Ishikawa (cell line): ENCODE results near the gene RNF157.

Source experiments
- CEBPB ChIP-seq: IDR thresholded peaks from 2 replicates; pipeline ENCODE4 v1.6.1; 2012
- CREB1 ChIP-seq: IDR thresholded peaks from 2 replicates; pipeline ENCODE4 v1.6.1; 2012; ENCODE audit warnings: low read depth
- EGR1 ChIP-seq: IDR thresholded peaks from 2 replicates; pipeline ENCODE4 v1.6.1; 2012
- EP300 ChIP-seq: IDR thresholded peaks from 2 replicates; pipeline ENCODE4 v1.6.1; 2012; ENCODE audit warnings: borderline replicate concordance
- FOXM1 ChIP-seq: IDR thresholded peaks from 2 replicates; pipeline ENCODE4 v1.6.1; 2012; ENCODE audit warnings: low read depth, borderline replicate concordance
- MAX ChIP-seq: IDR thresholded peaks from 2 replicates; pipeline ENCODE4 v1.6.1; 2012
- NFIC ChIP-seq: IDR thresholded peaks from 2 replicates; pipeline ENCODE4 v1.6.1; 2012
- RAD21 ChIP-seq: IDR thresholded peaks from 2 replicates; pipeline ENCODE4 v1.6.1; 2012; ENCODE audit warnings: low read depth
- TAF1 ChIP-seq: IDR thresholded peaks from 2 replicates; pipeline ENCODE4 v1.6.1; 2012; ENCODE audit warnings: low read depth, mild to moderate bottlenecking
- TCF12 ChIP-seq: IDR thresholded peaks from 2 replicates; pipeline ENCODE4 v1.6.1; 2012; ENCODE audit warnings: low read depth
- TEAD4 ChIP-seq: IDR thresholded peaks from 2 replicates; pipeline ENCODE4 v1.6.1; 2012
- USF1 ChIP-seq: IDR thresholded peaks from 2 replicates; pipeline ENCODE4 v1.6.1; 2012
- YY1 ChIP-seq: IDR thresholded peaks from 2 replicates; pipeline ENCODE4 v1.6.1; 2012; ENCODE audit warnings: low read depth
- ZBTB7A ChIP-seq: IDR thresholded peaks from 2 replicates; pipeline ENCODE4 v1.6.1; 2012; ENCODE audit warnings: low read depth
- TF ChIP-seq, protein P1 (sequence below): IDR thresholded peaks from 2 replicates; pipeline ENCODE4 v1.6.1; 2012; ENCODE audit warnings: low read depth, mild to moderate bottlenecking

Gene RNF157

GRCh38 chr17:76152591-76152990 lies 87.7 kb downstream of the RNF157 start:
- TF ChIP-seq EGR1 (no peak), USF1 (no peak), YY1 (no peak), FOXM1 (no peak), NFIC (no peak), RAD21 (no peak), TCF12 (no peak), ZBTB7A (no peak), TEAD4 (no peak), EP300 (no peak), TAF1 (no peak), CREB1 (no peak), MAX (no peak), CEBPB (no peak)
- TF ChIP-seq, protein P1, sequence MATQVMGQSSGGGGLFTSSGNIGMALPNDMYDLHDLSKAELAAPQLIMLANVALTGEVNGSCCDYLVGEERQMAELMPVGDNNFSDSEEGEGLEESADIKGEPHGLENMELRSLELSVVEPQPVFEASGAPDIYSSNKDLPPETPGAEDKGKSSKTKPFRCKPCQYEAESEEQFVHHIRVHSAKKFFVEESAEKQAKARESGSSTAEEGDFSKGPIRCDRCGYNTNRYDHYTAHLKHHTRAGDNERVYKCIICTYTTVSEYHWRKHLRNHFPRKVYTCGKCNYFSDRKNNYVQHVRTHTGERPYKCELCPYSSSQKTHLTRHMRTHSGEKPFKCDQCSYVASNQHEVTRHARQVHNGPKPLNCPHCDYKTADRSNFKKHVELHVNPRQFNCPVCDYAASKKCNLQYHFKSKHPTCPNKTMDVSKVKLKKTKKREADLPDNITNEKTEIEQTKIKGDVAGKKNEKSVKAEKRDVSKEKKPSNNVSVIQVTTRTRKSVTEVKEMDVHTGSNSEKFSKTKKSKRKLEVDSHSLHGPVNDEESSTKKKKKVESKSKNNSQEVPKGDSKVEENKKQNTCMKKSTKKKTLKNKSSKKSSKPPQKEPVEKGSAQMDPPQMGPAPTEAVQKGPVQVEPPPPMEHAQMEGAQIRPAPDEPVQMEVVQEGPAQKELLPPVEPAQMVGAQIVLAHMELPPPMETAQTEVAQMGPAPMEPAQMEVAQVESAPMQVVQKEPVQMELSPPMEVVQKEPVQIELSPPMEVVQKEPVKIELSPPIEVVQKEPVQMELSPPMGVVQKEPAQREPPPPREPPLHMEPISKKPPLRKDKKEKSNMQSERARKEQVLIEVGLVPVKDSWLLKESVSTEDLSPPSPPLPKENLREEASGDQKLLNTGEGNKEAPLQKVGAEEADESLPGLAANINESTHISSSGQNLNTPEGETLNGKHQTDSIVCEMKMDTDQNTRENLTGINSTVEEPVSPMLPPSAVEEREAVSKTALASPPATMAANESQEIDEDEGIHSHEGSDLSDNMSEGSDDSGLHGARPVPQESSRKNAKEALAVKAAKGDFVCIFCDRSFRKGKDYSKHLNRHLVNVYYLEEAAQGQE = no peak

DNA sequence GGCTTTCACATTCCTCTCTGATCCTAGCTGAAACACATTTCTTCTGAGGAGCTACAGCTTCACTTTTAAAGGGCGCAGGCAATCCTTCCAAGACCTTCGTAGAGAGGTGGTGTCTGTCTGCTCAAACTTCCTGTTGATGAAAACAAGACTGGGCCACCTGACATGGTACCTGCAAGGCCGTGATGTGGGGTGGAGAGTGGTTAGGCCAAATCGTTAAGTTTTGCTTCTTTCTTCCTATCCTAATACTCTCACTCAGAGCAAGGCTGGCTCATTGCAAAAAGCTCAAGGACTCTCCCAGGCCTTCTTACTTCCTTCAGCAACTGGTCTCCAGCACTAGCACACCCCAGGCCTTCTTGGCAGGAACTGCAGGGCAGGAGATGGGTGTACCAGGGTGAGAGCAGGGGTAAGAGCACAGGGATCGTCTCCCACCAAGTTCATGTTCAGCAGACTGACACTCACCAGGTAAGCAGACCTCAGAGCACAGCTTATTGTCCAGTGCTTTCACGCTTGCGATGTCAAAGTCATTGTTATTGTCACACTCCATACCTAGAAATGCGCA lies 88.3 kb downstream of the RNF157 start:
- TF ChIP-seq CEBPB = no peak
- TF ChIP-seq TCF12 = no peak
- no peak for TF ChIP-seq TEAD4

DNA sequence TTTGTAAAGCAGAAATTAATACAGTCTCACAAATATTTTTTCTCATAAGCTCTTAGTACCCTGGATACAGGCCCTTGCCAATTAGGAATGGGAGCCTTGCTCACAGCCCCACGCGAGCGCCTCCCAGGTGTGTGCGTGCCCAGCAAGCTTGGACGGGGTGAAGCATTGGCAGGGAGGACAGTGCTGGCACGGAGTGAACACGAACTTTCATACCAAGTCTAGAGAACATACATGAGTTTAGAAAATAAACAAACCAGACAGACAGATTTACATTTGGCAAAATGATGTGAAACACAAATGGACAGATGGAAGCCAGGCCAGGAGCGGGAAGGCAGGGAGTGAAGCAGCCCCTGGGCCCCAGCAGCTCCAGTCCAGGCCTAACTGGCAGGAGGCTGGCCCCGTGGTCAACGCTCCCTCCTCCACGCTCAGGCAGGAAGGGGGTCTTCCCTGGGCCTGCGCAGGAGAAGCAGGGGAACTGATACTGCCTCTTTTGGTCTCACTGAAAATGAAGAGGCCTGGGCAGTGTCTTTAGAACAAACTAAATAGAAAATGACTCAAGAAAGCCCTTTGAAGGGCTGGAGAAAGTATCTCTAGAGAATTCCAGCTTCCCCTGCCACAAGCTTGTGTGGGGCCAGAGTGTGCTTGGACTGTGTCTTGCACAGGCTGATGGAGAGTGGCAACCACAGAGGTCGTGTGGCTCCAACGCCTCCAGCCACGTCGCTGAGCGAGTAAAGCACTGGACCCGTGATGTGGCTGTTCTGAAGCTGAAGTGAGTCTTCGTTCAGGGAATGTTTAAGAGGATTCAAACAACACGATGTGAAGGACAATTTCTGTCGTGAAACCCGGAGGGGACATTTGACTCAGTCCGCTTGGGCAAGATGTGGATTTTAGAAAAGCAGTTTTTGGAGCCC lies 89.3 kb downstream of the RNF157 start:
- TF ChIP-seq FOXM1 = no peak

- TF ChIP-seq TCF12 = no peak
- no peak for TF ChIP-seq MAX
- TF ChIP-seq, protein P1 = no peak
- TF ChIP-seq NFIC = no peak
- no peak for TF ChIP-seq CEBPB
- no peak for TF ChIP-seq EGR1
- TF ChIP-seq RAD21 = no peak
- TF ChIP-seq FOXM1 = no peak
- no peak for TF ChIP-seq TAF1
- no peak for TF ChIP-seq YY1
- no peak for TF ChIP-seq USF1
- TF ChIP-seq ZBTB7A = no peak
- no peak for TF ChIP-seq CREB1
- no peak for TF ChIP-seq TEAD4
- TF ChIP-seq EP300 = no peak
These were observed 91.1 kb downstream of the RNF157 start for GRCh38 chr17:76149214-76149613.

- no peak for TF ChIP-seq ZBTB7A
- no peak for TF ChIP-seq USF1
- no peak for TF ChIP-seq FOXM1
- no peak for TF ChIP-seq TAF1
- TF ChIP-seq, protein P1 = no peak
- no peak for TF ChIP-seq NFIC
- TF ChIP-seq CEBPB = no peak
- TF ChIP-seq YY1 = no peak
- no peak for TF ChIP-seq TEAD4
- TF ChIP-seq CREB1 = no peak
- no peak for TF ChIP-seq TCF12
- no peak for TF ChIP-seq EGR1
- no peak for TF ChIP-seq RAD21
- no peak for TF ChIP-seq EP300
- no peak for TF ChIP-seq MAX
These were observed 92.3 kb downstream of the RNF157 start for GRCh38 chr17:76148015-76148326.
